GM12878 (cell line): ENCODE data around the gene HSPA12B. TPM values are rescaled to one million over a fixed set of nuclear protein-coding genes. Genes with fewer than 3 reads are reported as not detected.

Experiments used
- ATAC-seq: fragments of 200-7000 bp; cut with Tn5 transposase; 3 replicates; pipeline ENCODE4 v1.9.1; 2020; ENCODE audit warnings: mild to moderate bottlenecking, moderate library complexity
- BruUV-seq: library from RNA; stranded (reverse); fragments of 400-500 nt; replicated peaks from 2 replicates; lab custom pipeline; 2021; lab: Mats Ljungman, UMichigan
- CTCF ChIA-PET: fragments of 300-600 bp; sonication (Branson Sonifier 250); formaldehyde crosslinking; extraction: SDS; loops from one replicate; lab custom pipeline; 2021; ENCODE audit warnings: inconsistent platforms; lab: Yijun Ruan, JAX
- POLR2A ChIA-PET: fragments of 350-600 bp; formaldehyde crosslinking; extraction: SDS; loops from one replicate; lab custom pipeline; 2021; ENCODE audit warnings: inconsistent platforms; lab: Charles Lee
- RAD21 ChIA-PET: fragments of 300-600 bp; sonication (Branson Sonifier 250); formaldehyde crosslinking; loops from one replicate; lab custom pipeline; 2023; ENCODE audit warnings: antibody characterized with exemption; ENCODE audit not compliant: unreplicated experiment; lab: Charles Lee
- SMC1A ChIA-PET: fragments of 300-600 bp; sonication (Branson Sonifier 250); formaldehyde crosslinking; loops from one replicate; lab custom pipeline; 2023; ENCODE audit not compliant: unreplicated experiment, uncharacterized antibody; lab: Charles Lee
- DNase-seq: peaks from one replicate; pipeline ENCODE4 v3.0.0-alpha.2; 2011; ENCODE audit warnings: low read depth, low spot score
- FAIRE-seq: peaks from 3 replicates; lab custom pipeline; 2011; peaks lifted over from hg19 to GRCh38; lab: Jason Lieb, UNC
- H2AFZ ChIP-seq: 2 replicates; pipeline ENCODE4 v1.6.0; 2011; ENCODE audit warnings: low read depth, low read length, control low read depth; ENCODE audit not compliant: control insufficient read depth
- H3K27ac ChIP-seq: 2 replicates; pipeline ENCODE4 v1.5.1; 2011; ENCODE audit warnings: control low read depth; ENCODE audit not compliant: control insufficient read depth, insufficient read depth
- H3K27me3 ChIP-seq, 2 experiments: replicated peaks in 1 of 2; 2 replicates each; pipeline versions ENCODE4 v1.6.0 to v1.6.1; 2011; ENCODE audit warnings: low read length in 1 of 2; ENCODE audit not compliant: control insufficient read depth in 2 of 2, insufficient read depth in 2 of 2
- H3K36me3 ChIP-seq, 2 experiments: 2 replicates each; pipeline ENCODE4 v1.5.1; 2011; ENCODE audit warnings: low read length in 1 of 2; ENCODE audit not compliant: control insufficient read depth in 2 of 2, insufficient read depth in 2 of 2
- H3K4me1 ChIP-seq: 2 replicates; pipeline ENCODE4 v1.6.1; 2011; ENCODE audit warnings: mild to moderate bottlenecking, low read length, moderate library complexity, mixed read lengths; ENCODE audit not compliant: control insufficient read depth, insufficient read depth
- H3K4me2 ChIP-seq: 2 replicates; pipeline ENCODE4 v1.6.0; 2011; ENCODE audit warnings: control low read depth; ENCODE audit not compliant: control insufficient read depth, insufficient read depth
- H3K4me3 ChIP-seq: fragments of 200-600 bp; sonication (generic); 2 replicates; pipeline ENCODE4 v1.5.1; 2016
- H3K79me2 ChIP-seq: 2 replicates; pipeline ENCODE4 v1.6.0; 2011; ENCODE audit warnings: low read length; ENCODE audit not compliant: control insufficient read depth, insufficient read depth
- H3K9ac ChIP-seq: 2 replicates; pipeline ENCODE4 v1.8.0; 2011; ENCODE audit warnings: low read length, control low read depth, mixed read lengths; ENCODE audit not compliant: control insufficient read depth, insufficient read depth
- H3K9me3 ChIP-seq: replicated peaks from 3 replicates; pipeline ENCODE4 v1.5.1; 2011; ENCODE audit warnings: mild to moderate bottlenecking, low read length; ENCODE audit not compliant: control insufficient read depth, insufficient read depth
- H4K20me1 ChIP-seq: 2 replicates; pipeline ENCODE4 v1.6.0; 2011; ENCODE audit not compliant: control insufficient read depth, insufficient read depth
- CBX5 ChIP-seq: sonication (generic); IDR thresholded peaks from 2 replicates; pipeline ENCODE4 v1.6.1; 2016; ENCODE audit warnings: low read depth, moderate library complexity, mild to moderate bottlenecking, inconsistent platforms
- CREB1 ChIP-seq: IDR thresholded peaks from 2 replicates; pipeline ENCODE4 v1.6.1; 2012; ENCODE audit warnings: low read depth, mild to moderate bottlenecking, inconsistent platforms
- CTCF ChIP-seq, 3 experiments: IDR thresholded peaks in 2 of 3; conservative IDR thresholded peaks in 1 of 3; 2 replicates each; pipeline ENCODE4 v1.5.1; 2011; ENCODE audit warnings: low read depth in 3 of 3, low read length in 3 of 3, mild to moderate bottlenecking in 3 of 3, control low read depth in 2 of 3, moderate library complexity in 2 of 3, inconsistent platforms in 1 of 3, mixed read lengths in 1 of 3; ENCODE audit not compliant: control insufficient read depth in 2 of 3, insufficient read depth in 1 of 3; ENCODE audit errors: extremely low read depth in 1 of 3
- HDAC2 ChIP-seq: fragments of 200-600 bp; sonication (generic); IDR thresholded peaks from 2 replicates; pipeline ENCODE4 v1.6.1; 2017
- NFXL1 ChIP-seq: fragments of 450-650 bp; IDR thresholded peaks from 2 replicates; pipeline ENCODE4 v1.6.1; 2017; ENCODE audit warnings: antibody characterized with exemption, mild to moderate bottlenecking, borderline replicate concordance
- POU2F2 ChIP-seq: IDR thresholded peaks from 3 replicates; pipeline ENCODE4 v1.6.1; 2011; ENCODE audit warnings: low read depth, mild to moderate bottlenecking, low read length, borderline replicate concordance
- SP1 ChIP-seq: IDR thresholded peaks from one replicate; pipeline ENCODE4 v1.6.1; 2011; ENCODE audit warnings: low read depth, low read length
- YBX1 ChIP-seq: fragments of 450-650 bp; IDR thresholded peaks from 2 replicates; pipeline ENCODE4 v1.6.1; 2016; ENCODE audit warnings: antibody characterized with exemption
- WGBS: methylation state at CpG from one replicate; pipeline ENCODE4 v1.1.6; 2016; ENCODE audit warnings: low lambda C conversion rate; ENCODE audit not compliant: insufficient replicate concordance, insufficient coverage; ENCODE audit errors: missing lambda C conversion rate; 5-methylcytosine and 5-hydroxymethylcytosine counted together
- in situ Hi-C: fragments of 300-500 bp; cut with MboI; formaldehyde crosslinking; loops from 9 replicates; pipeline ENCODE4 v1.14.3; 2018; ENCODE audit warnings: mixed read lengths
- intact Hi-C: fragments of 100-400 bp; cut with micrococcal nuclease; formaldehyde crosslinking; loops from one replicate; pipeline ENCODE4 v1.14.2; 2022; ENCODE audit not compliant: unreplicated experiment
- polyA plus RNA-seq, 11 experiments: library from polyadenylated mRNA; depleted of rRNA in 4 of 11; unstranded in 6 of 11; stranded (reverse) in 5 of 11; fragments of >200 nt; fragmentation: Nextera tagmentation in 4 of 11; fragmentation: Illumina TruSeq in 1 of 11; extraction: Ambion mirVana in 4 of 11; extraction: Trizol in 1 of 11; gene quantifications; 1 replicate in 1 of 11; 2 replicates in 10 of 11; pipeline versions ENCODE4 v1.2.1 to v1.2.3, GENCODE V29; 2011 to 2016; ENCODE audit warnings: inconsistent platforms in 2 of 11, missing spikeins in 2 of 11, low read depth in 1 of 11
- total RNA-seq, 4 experiments: library from RNA; depleted of rRNA in 3 of 4; stranded (reverse); fragments of >200 nt in 3 of 4; fragmentation: Illumina TruSeq in 1 of 4; extraction: Trizol in 1 of 4; gene quantifications; 2 replicates each; pipeline versions ENCODE4 v1.2.1 to v1.2.3, GENCODE V29; 2013 to 2021
- TF ChIP-seq, protein P1 (sequence below): fragments of 450-650 bp; formaldehyde crosslinking; IDR thresholded peaks from 2 replicates; pipeline ENCODE4 v1.4.0; 2022; ENCODE audit warnings: mild to moderate bottlenecking, moderate library complexity

The HSPA12B gene
- total and polyA plus RNA-seq, 10 of the 15 experiments (the other 5 are each of a cell fraction or from before 2014, with no cell fraction given) = 0.08 TPM; not detected in 9

- TF ChIP-seq YBX1 = no peak
- TF ChIP-seq SP1 = no peak
Observed at GRCh38 chr20:3734111-3734843, 1.8 kb downstream of the HSPA12B start (continued).

DNA sequence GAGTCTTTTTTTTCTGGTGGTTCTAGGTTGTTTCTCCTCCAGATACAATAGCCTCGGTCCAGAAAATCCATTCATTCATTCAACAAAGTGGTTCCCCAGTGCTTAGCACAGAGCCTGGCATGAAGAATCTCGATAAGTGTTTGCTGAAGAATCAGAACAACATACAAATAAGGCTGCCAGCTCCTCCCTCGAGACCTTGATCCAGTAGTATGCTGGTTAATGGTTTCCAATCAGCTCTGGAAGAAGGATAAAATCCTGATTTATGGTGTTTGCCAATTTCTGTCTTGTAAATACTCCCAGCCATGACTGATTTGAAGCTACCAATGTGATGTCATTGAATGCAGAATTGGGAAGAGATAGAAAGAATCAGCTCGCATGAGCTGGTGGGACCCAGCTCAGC lies 3.3 kb downstream of the HSPA12B start:
- no peak for FAIRE-seq
- in situ Hi-C loops = no loop called here
- SMC1A ChIA-PET = interaction anchor here (0.7 kb wide), 1 partner anchor 25 kb away, joined by 3 read pairs; no protein-coding TSS in a partner anchor

More for the DNA sequence above, 3.3 kb downstream of the HSPA12B start:
- H3K4me3 ChIP-seq = no peak overlapping the region
- no peaks in the 10 kb centered on the region for H3K79me2 ChIP-seq
- ATAC-seq (no peak), DNase-seq (no peak)
- no peak overlapping the region for H2AFZ ChIP-seq
- CTCF ChIA-PET = interaction anchor here (1.0 to 1.9 kb wide), 2 partner anchors 12 to 59 kb away, joined by 4 read pairs; no protein-coding TSS in a partner anchor
- no TSS peak for BruUV-seq
- 15% methylated on average over 4 of the region's 4 CpGs for WGBS
- RAD21 ChIA-PET = interaction anchor here (0.5 kb wide), 1 partner anchor 272 kb away, joined by 3 read pairs; no protein-coding TSS in a partner anchor
- intact Hi-C loops = no loop called here
- H3K9ac ChIP-seq = no peak overlapping the region
- POLR2A ChIA-PET = interaction anchor here (0.5 kb wide), 1 partner anchor 517 kb away, joined by 3 read pairs; no protein-coding TSS in a partner anchor
- no peak overlapping the region for H3K27ac ChIP-seq
- TF ChIP-seq, protein P1, sequence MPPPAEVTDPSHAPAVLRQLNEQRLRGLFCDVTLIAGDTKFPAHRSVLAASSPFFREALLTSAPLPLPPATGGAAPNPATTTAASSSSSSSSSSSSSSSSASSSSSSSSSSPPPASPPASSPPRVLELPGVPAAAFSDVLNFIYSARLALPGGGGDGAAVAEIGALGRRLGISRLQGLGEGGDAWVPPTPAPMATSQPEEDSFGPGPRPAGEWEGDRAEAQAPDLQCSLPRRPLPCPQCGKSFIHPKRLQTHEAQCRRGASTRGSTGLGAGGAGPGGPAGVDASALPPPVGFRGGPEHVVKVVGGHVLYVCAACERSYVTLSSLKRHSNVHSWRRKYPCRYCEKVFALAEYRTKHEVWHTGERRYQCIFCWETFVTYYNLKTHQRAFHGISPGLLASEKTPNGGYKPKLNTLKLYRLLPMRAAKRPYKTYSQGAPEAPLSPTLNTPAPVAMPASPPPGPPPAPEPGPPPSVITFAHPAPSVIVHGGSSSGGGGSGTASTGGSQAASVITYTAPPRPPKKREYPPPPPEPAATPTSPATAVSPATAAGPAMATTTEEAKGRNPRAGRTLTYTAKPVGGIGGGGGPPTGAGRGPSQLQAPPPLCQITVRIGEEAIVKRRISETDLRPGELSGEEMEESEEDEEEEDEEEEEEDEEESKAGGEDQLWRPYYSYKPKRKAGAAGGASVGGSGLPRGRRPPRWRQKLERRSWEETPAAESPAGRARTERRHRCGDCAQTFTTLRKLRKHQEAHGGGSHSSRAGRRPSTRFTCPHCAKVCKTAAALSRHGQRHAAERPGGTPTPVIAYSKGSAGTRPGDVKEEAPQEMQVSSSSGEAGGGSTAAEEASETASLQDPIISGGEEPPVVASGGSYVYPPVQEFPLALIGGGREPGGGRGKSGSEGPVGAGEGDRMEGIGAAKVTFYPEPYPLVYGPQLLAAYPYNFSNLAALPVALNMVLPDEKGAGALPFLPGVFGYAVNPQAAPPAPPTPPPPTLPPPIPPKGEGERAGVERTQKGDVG (CRISPR knock-in tag) = no peak
- no peak for TF ChIP-seq CREB1
- TF ChIP-seq HDAC2 = no peak
- no peak for TF ChIP-seq POU2F2
- TF ChIP-seq CBX5 = no peak
- TF ChIP-seq CTCF (IDR thresholded peaks at IDR 0.05 in 2 of 3, conservative IDR thresholded peaks at IDR 0.05 in 1 of 3; ENCODE audit: control insufficient read depth in 2 of 3, extremely low read depth in 1 of 3, insufficient read depth in 1 of 3, low read depth in 3 of 3, low read length in 3 of 3) = no peak
- TF ChIP-seq NFXL1 = no peak
- H3K4me1 ChIP-seq = no peaks in the 10 kb centered on the region
- H4K20me1 ChIP-seq = no peaks in the 10 kb centered on the region
- no peaks in the 10 kb centered on the region for H3K9me3 ChIP-seq
- no peak overlapping the region for H3K4me2 ChIP-seq
- no peaks in the 10 kb centered on the region; a peak in 1 of 4 replicates for H3K27me3 ChIP-seq
- H3K36me3 ChIP-seq = no peaks in the 10 kb centered on the region
